ENCODE measurements around the gene NR6A1.

NR6A1 gene

DNA sequence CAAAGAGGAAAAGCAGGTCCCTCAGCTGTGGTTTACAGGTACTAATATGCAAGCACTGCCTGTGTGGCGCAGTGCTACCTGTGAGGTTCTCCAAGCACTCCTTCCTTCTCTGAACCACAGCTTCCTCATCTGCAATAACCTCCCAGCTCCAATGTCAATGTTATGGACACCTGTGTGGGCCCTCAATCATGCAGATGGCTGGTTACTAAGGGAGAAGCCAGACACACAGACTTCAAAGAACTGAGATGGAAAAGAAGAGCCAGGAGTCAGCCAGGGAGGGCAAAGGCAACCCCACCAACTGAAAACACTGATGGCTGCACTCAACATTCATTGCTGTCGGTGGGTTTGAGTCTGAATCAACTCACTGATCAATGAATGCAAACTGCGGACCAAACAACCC, 77.7 kb downstream of the NR6A1 start:
- TF ChIP-seq ZFP3 (CRISPR knock-in tag; IDR thresholded peaks at IDR 0.05): no peak
- TF ChIP-seq ZNF565 (CRISPR knock-in tag; conservative IDR thresholded peaks at IDR 0.05; ENCODE audit: low read depth): no peak
- TF ChIP-seq ZNF70 (CRISPR knock-in tag; IDR thresholded peaks at IDR 0.05): no peak
- TF ChIP-seq, protein P1, sequence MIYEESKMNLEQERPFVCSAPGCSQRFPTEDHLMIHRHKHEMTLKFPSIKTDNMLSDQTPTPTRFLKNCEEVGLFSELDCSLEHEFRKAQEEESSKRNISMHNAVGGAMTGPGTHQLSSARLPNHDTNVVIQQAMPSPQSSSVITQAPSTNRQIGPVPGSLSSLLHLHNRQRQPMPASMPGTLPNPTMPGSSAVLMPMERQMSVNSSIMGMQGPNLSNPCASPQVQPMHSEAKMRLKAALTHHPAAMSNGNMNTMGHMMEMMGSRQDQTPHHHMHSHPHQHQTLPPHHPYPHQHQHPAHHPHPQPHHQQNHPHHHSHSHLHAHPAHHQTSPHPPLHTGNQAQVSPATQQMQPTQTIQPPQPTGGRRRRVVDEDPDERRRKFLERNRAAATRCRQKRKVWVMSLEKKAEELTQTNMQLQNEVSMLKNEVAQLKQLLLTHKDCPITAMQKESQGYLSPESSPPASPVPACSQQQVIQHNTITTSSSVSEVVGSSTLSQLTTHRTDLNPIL (CRISPR knock-in tag; IDR thresholded peaks at IDR 0.05; ENCODE audit: low read depth): no peak
- TF ChIP-seq ARNTL (CRISPR knock-in tag; IDR thresholded peaks at IDR 0.05; ENCODE audit: borderline replicate concordance, low read depth): no peak
- TF ChIP-seq, protein P2, sequence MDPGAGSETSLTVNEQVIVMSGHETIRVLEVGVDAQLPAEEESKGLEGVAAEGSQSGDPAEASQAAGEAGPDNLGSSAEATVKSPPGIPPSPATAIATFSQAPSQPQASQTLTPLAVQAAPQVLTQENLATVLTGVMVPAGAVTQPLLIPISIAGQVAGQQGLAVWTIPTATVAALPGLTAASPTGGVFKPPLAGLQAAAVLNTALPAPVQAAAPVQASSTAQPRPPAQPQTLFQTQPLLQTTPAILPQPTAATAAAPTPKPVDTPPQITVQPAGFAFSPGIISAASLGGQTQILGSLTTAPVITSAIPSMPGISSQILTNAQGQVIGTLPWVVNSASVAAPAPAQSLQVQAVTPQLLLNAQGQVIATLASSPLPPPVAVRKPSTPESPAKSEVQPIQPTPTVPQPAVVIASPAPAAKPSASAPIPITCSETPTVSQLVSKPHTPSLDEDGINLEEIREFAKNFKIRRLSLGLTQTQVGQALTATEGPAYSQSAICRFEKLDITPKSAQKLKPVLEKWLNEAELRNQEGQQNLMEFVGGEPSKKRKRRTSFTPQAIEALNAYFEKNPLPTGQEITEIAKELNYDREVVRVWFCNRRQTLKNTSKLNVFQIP (CRISPR knock-in tag; IDR thresholded peaks at IDR 0.05; ENCODE audit: borderline replicate concordance, low read depth): no peak
- no peak for TF ChIP-seq OSR1 (CRISPR knock-in tag; IDR thresholded peaks at IDR 0.05)
- TF ChIP-seq ESRRG (CRISPR knock-in tag; IDR thresholded peaks at IDR 0.05): no peak
- TF ChIP-seq TCF4 (CRISPR knock-in tag; IDR thresholded peaks at IDR 0.05; ENCODE audit: borderline replicate concordance): no peak
- TF ChIP-seq GLIS3 (CRISPR knock-in tag; IDR thresholded peaks at IDR 0.05): no peak
- TF ChIP-seq CSDC2 (CRISPR knock-in tag; IDR thresholded peaks at IDR 0.05): no peak
- no peak for TF ChIP-seq RARB (CRISPR knock-in tag; IDR thresholded peaks at IDR 0.05)
- no peak for ATAC-seq

DNA sequence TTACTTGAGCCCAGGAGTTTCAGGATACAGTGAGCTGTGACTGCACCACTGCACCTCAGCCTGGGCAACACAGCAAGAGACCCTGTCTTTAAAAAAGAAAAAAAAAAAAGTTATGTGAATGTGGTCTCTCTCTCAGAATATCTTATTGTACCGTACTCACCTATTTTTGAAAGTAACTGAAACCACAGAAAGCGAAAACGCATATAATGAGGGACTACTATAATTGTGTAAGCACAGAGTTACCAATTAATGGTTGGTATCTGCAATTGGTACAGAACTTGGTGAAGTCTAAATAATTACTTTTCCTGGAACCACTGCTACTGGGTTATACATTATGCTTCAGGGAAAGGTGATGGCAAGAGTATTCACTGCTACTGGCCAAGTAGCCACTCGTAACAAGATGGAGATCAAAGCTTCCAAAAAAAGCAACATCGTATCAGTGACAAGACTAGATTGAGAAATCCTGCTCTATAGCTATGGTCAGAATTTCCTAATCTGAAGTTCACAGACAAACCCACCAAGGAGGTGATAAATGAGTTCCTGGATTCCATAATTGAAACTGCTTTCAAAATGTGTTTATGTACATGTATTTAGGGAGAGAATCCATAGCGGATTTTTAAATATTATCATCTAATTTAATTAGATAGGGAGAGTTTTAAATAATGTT, 82.7 kb downstream of the NR6A1 start:
- TF ChIP-seq PPARA (CRISPR knock-in tag; IDR thresholded peaks at IDR 0.05; ENCODE audit: borderline replicate concordance) (no peak), ISL1 (CRISPR knock-in tag; IDR thresholded peaks at IDR 0.05) (no peak), RARB (CRISPR knock-in tag; IDR thresholded peaks at IDR 0.05) (no peak), ZNF8 (CRISPR knock-in tag; IDR thresholded peaks at IDR 0.05) (no peak), ESRRG (CRISPR knock-in tag; IDR thresholded peaks at IDR 0.05) (no peak), ARNTL (CRISPR knock-in tag; IDR thresholded peaks at IDR 0.05; ENCODE audit: borderline replicate concordance, low read depth) (no peak), ZFP30 (CRISPR knock-in tag; IDR thresholded peaks at IDR 0.05) (no peak), CSDC2 (CRISPR knock-in tag; IDR thresholded peaks at IDR 0.05) (no peak), ZNF565 (CRISPR knock-in tag; conservative IDR thresholded peaks at IDR 0.05; ENCODE audit: low read depth) (no peak)
- TF ChIP-seq, protein P2 (CRISPR knock-in tag; IDR thresholded peaks at IDR 0.05; ENCODE audit: borderline replicate concordance, low read depth): no peak
- TF ChIP-seq, protein P3, sequence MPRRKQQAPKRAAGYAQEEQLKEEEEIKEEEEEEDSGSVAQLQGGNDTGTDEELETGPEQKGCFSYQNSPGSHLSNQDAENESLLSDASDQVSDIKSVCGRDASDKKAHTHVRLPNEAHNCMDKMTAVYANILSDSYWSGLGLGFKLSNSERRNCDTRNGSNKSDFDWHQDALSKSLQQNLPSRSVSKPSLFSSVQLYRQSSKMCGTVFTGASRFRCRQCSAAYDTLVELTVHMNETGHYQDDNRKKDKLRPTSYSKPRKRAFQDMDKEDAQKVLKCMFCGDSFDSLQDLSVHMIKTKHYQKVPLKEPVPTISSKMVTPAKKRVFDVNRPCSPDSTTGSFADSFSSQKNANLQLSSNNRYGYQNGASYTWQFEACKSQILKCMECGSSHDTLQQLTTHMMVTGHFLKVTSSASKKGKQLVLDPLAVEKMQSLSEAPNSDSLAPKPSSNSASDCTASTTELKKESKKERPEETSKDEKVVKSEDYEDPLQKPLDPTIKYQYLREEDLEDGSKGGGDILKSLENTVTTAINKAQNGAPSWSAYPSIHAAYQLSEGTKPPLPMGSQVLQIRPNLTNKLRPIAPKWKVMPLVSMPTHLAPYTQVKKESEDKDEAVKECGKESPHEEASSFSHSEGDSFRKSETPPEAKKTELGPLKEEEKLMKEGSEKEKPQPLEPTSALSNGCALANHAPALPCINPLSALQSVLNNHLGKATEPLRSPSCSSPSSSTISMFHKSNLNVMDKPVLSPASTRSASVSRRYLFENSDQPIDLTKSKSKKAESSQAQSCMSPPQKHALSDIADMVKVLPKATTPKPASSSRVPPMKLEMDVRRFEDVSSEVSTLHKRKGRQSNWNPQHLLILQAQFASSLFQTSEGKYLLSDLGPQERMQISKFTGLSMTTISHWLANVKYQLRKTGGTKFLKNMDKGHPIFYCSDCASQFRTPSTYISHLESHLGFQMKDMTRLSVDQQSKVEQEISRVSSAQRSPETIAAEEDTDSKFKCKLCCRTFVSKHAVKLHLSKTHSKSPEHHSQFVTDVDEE (CRISPR knock-in tag; IDR thresholded peaks at IDR 0.05): no peak
- ATAC-seq: no peak

DNA sequence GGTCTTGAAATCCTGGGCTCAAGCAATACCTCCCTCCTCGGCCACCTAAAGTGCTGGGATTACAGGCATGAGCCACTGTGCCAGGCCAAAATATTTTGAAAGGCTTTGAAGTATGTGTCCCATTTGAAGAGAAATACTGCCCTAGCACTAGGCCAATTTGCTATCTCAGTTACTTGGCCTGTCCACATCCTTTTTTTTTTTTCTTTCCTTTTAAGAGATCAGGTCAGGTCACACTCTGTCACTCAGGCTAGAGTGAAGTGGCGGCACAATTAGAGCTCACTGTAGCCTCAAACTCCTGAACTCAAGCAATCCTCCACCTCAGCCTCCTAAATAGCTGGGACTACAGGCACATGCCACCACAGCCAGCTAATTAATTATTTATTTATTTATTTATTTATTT, 84.2 kb downstream of the NR6A1 start:
- TF ChIP-seq TOX (CRISPR knock-in tag; IDR thresholded peaks at IDR 0.05; ENCODE audit: borderline replicate concordance) (no peak), GLIS3 (CRISPR knock-in tag; IDR thresholded peaks at IDR 0.05) (no peak), ESRRG (CRISPR knock-in tag; IDR thresholded peaks at IDR 0.05) (no peak), SNAI2 (CRISPR knock-in tag; IDR thresholded peaks at IDR 0.05) (no peak)
- ATAC-seq: no peak

DNA sequence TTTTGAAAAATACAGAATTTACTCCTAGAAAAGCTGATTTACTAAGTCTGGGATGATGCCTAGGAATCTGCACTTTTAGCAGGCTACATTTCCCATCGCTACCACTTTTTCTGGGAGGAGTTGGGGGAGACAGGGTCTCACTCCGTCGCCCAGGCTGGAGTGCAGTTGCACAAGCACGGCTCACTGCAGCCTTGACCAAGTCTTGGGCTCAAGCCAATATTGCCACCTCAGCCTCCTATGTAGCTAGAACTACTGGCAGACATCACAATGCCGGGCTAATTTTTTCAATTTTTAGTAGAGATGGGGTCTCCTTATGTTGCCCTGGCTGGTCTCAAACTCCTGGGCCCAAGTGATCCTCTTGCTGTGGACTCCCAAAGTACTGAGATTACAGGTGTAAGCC, 85.9 kb downstream of the NR6A1 start:
- no peak for TF ChIP-seq ZNF8 (CRISPR knock-in tag; IDR thresholded peaks at IDR 0.05)
- TF ChIP-seq OSR1 (CRISPR knock-in tag; IDR thresholded peaks at IDR 0.05): no peak
- TF ChIP-seq, protein P4, sequence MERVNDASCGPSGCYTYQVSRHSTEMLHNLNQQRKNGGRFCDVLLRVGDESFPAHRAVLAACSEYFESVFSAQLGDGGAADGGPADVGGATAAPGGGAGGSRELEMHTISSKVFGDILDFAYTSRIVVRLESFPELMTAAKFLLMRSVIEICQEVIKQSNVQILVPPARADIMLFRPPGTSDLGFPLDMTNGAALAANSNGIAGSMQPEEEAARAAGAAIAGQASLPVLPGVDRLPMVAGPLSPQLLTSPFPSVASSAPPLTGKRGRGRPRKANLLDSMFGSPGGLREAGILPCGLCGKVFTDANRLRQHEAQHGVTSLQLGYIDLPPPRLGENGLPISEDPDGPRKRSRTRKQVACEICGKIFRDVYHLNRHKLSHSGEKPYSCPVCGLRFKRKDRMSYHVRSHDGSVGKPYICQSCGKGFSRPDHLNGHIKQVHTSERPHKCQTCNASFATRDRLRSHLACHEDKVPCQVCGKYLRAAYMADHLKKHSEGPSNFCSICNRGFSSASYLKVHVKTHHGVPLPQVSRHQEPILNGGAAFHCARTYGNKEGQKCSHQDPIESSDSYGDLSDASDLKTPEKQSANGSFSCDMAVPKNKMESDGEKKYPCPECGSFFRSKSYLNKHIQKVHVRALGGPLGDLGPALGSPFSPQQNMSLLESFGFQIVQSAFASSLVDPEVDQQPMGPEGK (CRISPR knock-in tag; IDR thresholded peaks at IDR 0.05; ENCODE audit: borderline replicate concordance): no peak
- no peak for TF ChIP-seq ZFP30 (CRISPR knock-in tag; IDR thresholded peaks at IDR 0.05)
- no peak for TF ChIP-seq TCF4 (CRISPR knock-in tag; IDR thresholded peaks at IDR 0.05; ENCODE audit: borderline replicate concordance)
- no peak for TF ChIP-seq TOX (CRISPR knock-in tag; IDR thresholded peaks at IDR 0.05; ENCODE audit: borderline replicate concordance)
- no peak for TF ChIP-seq ARNTL (CRISPR knock-in tag; IDR thresholded peaks at IDR 0.05; ENCODE audit: borderline replicate concordance, low read depth)
- TF ChIP-seq ESRRG (CRISPR knock-in tag; IDR thresholded peaks at IDR 0.05): no peak
- TF ChIP-seq ZC3H10 (CRISPR knock-in tag; IDR thresholded peaks at IDR 0.05): no peak
- TF ChIP-seq, protein P1 (CRISPR knock-in tag; IDR thresholded peaks at IDR 0.05; ENCODE audit: low read depth): no peak
- no peak for TF ChIP-seq GLIS3 (CRISPR knock-in tag; IDR thresholded peaks at IDR 0.05)
- TF ChIP-seq ZNF70 (CRISPR knock-in tag; IDR thresholded peaks at IDR 0.05): no peak
- TF ChIP-seq CSDC2 (CRISPR knock-in tag; IDR thresholded peaks at IDR 0.05): no peak
- TF ChIP-seq BACH2 (CRISPR knock-in tag; IDR thresholded peaks at IDR 0.05; ENCODE audit: borderline replicate concordance): no peak
- no peak for TF ChIP-seq ISL1 (CRISPR knock-in tag; IDR thresholded peaks at IDR 0.05)
- no peak for ATAC-seq

Data from SK-N-SH treated with all-trans-retinoic acid at 6 μM for 48 hours (cell line).